Activated T-cell treated with anti-CD3 and anti-CD28 coated beads for 24 hours (primary cell): ENCODE measurements around the gene ITPR2.
"Not testable (repeated sequence)": the region's sequence is repeated elsewhere in the genome, so short reads cannot be mapped to it uniquely, and the experiment has no call there.

Experiments used
- DNase-seq: peaks from one replicate; pipeline ENCODE4 v3.0.0-alpha.2; 2020; ENCODE audit warnings: low read depth

ITPR2 gene

GRCh38 chr12:26338586-26339572, 494.1 kb downstream of the ITPR2 start:
- no peak for DNase-seq

GRCh38 chr12:26335651-26336050, 497.3 kb downstream of the ITPR2 start:
- no peak for DNase-seq

DNA sequence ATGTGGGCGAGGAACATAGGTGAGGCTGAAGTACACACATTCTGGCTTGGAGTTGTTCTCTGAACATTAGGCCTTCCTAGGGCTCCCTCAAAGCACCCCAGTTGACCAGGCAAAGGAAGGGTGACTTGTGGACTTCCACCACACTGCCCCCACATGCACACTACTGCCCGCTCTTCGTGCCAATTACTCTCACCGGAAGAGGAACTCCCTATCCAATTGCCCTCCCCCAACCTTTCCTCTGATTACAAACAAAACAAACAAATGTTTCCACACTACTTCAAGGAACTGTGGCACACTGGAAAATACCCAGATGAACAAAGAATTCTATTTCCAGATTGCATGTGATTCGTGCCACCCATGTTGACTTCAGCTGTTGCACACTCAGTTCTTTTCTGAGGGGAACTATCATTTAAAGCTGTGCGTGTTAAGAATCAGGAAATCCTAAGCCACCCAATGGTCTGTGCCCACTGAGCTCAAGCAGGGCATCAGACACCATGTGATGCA, 498.3 kb downstream of the ITPR2 start:
- no peak for DNase-seq

DNA sequence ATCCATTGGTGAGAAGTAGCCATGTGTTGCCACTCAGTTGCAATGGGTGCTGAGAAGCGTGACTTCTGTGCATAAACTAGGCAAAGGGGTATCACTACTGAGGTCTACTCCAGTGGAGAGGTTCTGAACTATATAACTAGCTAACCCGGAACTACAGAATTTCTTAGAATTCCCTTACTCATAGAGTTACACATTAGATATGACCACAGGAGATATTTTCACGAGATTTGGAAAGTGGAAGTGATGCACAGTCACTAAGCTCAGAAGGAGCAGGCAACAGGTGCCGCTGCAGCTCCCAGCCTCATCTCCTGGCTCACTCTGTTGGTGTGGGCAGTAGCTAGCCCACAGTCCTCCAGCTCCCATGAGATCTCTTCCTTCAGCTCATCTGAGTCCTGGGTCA, 501.0 kb downstream of the ITPR2 start:
- DNase-seq = no peak

GRCh38 chr12:26331136-26331535, 501.9 kb downstream of the ITPR2 start:
- no peak for DNase-seq

GRCh38 chr12:26327975-26328644, 504.9 kb downstream of the ITPR2 start:
- DNase-seq = no peak

DNA sequence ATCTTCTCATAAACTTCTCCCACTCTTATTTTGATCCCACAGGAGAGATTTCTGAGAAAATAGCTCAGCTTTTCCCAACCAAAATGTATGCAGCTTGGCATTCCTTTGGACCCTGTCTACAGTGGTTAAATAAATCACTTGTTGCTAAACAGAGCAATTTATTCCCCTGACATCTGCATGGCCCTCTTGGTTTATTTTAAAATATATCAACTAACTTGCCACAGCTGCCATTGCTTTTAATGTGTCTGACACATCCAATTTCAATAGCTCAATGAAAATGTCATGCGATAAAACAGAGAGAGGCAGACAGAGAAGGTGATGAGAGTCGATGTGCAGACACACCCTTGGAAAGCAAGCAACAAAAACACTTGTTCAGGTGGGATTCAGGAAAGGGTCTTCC, 509.3 kb downstream of the ITPR2 start:
- DNase-seq = no peak

DNA sequence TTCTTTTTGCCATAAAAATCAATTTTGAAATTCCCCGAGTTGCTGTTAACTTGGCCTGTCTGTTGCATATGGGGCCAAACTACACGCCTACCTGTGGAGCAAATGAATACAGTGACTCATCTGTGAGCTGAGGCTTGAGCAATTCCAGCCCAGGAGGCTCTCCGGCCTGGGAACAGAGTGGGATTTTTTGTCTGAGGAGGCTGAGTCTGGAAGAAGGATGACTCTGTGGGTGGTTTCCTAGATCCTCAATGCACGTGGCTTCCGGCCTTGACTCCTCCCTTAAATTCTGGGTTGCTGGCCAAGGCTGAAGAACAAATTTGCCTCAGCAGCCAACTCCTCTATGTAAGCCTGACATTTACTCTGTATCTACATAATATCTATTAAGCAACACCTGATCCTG, 513.5 kb downstream of the ITPR2 start:
- DNase-seq = no peak

DNA sequence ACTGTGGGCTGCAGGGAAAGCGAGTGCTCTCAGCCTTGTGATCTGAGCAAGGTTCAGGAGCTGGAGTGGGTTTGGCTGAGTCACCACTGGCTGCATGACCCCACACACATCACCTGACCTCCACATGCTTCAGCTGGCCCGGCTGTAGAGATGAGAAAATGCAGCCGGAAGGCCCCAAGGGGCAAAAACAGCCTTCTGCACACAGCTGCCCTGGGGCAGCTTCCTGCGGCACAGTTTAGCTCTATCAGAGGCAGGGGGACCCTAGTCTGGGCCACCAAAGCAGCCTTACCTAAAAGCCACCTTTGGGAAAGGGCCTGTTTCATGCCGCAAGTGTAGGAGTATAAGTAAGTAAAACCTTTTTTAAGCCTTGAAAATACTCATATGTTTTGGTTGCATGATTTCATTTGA, 514.3 kb downstream of the ITPR2 start:
- no peak for DNase-seq

DNA sequence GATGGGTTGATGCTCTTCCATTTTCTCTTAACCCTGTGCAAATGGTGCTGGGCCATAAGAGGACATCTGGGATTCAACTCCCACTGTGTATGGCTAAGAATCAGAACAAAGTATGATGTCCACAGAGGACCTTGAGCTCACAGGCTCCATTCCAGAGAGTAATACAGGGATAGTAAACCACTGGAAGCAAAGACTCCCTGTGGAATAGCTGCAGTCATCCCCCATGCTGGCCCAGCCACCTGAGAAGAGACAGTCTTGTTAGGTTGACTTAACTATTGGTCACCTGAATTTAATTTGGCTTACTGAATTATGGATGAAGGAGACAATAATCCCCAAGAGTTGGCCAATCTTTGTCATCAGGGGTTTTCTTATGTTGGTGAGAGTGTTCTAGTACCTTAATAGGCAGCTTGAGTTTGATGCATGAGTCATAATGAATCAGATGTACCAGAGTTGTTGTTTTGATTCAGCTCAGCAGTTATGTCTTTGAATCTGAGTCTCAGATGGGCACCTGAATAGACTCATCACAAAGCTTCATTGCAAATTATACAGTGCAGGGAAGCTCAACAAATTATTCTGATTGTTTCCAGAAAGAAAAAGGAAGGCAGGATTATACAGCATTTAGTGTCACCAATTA, 514.9 kb downstream of the ITPR2 start:
- no peak for DNase-seq

GRCh38 chr12:26314103-26314502, 518.9 kb downstream of the ITPR2 start:
- not testable (repeated sequence) for DNase-seq

- not testable (repeated sequence) for DNase-seq
These were observed 522.5 kb downstream of the ITPR2 start for GRCh38 chr12:26310489-26310888.

- no peak for DNase-seq
These were observed 523.4 kb downstream of the ITPR2 start for GRCh38 chr12:26309634-26310033.

DNA sequence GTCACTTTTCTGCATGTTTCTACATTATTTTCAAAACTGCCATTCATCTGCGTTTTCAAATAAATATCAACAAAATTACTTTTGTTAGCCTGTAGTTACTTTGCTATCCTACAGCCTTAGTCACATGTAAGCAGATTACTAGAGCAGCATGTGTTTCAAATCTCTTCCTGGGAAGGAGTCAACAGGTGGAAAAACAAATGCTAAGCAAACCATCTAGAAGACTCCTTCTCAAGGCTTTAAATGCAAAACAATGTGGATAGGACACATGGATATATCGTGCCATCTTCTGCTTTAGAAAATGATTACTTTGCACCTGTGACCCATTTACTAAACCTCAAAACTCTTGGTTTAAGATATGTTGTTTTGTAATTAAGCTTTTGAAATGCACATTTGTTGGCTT, 528.7 kb downstream of the ITPR2 start:
- DNase-seq = no peak

DNA sequence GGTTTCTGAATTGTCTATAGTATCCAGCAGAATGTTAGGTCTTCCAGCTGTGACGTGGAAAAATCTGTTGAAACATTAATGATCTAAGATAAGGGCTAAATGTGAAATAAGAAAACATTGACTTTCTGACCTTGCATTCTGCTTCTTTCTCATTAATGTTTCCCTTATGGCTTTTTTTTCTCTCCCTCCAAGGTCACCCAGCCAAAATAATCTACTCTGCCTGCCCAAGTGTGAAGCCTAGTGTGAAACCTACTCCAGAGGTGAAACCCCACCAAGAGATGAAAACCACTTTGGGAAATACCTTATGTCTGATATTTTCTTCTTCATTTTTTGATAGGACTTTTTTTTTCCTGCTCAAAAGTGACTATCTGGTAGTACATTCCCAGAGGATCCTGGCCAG, 529.6 kb downstream of the ITPR2 start:
- DNase-seq = no peak

- no peak for DNase-seq
These were observed 530.2 kb downstream of the ITPR2 start for GRCh38 chr12:26302776-26303175.

DNA sequence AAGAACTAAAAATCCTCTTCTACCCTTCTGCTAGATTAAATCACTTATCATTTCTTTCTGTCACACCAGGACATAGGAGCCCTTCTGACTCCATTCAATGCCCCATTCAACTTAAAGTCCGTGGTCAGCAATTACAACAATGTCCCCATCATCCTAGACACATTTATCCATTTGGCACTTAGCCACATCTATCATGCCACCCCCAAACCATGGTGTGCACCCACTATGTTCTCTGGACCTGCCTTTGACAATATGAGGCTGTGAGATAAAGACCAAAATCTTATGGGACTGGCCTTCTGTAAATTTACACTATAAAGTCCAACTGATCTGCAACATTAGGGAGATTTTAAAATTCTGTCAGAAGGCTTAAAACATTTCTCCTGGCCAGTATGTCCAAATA, 533.2 kb downstream of the ITPR2 start:
- no peak for DNase-seq

GRCh38 chr12:26298785-26299621, 534.0 kb downstream of the ITPR2 start:
- no peak for DNase-seq

GRCh38 chr12:26297396-26298070, 535.5 kb downstream of the ITPR2 start:
- DNase-seq = no peak

- no peak for DNase-seq
These were observed 538.0 kb downstream of the ITPR2 start for GRCh38 chr12:26295001-26295400.

- DNase-seq = no peak
These were observed 539.4 kb downstream of the ITPR2 start for GRCh38 chr12:26293612-26294011.
